ENCODE results near the gene ZYX.
"Not testable (repeated sequence)": the region's sequence is repeated elsewhere in the genome, so short reads cannot be mapped to it uniquely, and the experiment has no call there.

ZYX gene

DNA sequence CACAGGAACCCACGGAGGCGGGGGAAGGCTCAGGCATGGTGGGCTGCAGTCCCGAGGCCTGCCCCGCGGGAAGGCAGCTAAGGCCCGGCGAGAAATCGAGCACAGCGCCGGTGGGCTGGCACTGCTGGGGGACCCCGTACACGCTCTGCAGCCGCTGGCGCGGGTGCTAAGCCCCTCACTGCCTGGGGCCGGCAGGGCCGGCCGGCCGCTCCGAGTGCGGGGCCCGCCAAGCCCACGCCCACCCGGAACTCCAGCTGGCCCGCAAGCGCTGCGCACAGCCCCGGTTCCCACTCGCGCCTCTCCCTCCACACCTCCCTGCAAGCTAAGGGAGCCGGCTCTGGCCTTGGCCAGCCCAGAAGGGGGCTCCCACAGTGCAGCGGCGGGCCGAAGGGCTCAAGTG, 43.3 kb downstream of the ZYX start:
- DNase-seq = not testable (repeated sequence)

DNA sequence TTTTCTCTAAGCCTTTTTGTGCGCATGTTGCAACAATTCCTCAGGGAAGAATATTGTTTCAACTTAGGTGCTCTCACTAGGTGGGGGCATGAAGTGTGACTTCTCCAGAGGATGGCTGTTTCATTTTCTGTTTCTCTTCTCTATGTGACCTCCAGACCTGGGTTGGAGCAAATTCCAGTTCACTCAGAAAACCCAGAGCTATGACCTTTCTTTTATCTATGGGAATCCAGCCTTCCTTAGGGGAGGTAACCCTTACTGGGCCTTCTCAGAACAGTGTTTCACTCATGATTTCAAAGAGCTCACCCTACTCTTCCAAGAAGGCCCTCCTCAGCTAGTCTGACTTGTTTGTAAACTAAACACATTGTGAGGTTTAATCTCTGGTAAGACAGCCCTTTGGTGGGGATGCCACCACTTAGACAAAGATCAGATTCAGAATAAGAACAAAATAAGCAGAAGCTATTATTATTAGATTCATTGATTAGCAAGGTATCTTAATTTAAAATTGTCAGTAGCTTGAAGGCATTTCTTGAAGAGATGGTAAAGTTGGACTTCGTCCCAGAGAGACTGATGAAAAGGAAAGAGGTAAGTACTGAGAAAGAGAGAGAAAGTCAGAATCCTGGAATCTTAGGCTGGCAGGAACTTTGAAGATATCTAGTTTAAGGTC, 45.5 kb downstream of the ZYX start:
- no peak for DNase-seq

DNA sequence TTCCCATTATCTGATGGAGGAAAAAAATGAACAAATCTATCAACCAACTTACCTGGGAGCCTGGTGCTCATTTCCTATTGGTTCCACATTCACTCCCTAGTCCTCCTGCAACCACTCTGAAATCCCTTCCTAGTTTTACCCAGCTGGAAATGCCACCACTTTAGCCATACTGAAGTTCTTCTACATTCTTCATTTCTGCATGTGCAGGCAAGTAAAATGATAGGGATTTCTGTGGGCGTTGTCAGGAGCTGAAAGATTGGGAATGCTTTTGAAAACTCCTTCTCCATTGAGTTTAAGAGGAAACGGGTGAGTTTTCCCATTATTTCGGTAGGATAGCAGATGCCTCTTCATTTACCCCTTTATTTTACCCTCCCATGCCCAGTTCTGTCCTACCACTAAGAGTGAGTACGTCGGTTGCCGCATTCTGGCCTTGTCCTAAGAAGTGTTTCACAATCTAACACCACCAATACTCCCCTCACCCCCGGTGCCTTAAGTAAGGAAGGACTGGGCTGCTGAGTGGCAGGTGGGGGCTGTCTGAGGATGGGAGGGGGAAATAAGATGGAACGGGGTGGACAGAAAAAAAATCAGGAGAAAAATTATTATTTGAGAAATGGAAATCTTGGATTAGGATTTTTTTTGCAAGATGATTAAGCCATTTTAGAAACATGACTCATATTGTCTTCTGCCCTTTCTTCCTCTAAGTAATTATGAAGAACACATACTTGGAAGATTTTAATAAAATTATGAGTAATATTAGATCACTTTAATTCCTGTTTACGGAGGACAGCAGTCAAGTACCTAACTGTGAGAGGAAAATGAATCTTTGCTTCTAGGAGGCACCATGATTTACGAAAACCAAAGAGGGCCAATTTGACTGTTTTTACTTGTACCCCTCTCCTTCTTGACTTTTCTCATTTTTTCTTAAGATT, 48.9 kb downstream of the ZYX start:
- no peak for DNase-seq

DNA sequence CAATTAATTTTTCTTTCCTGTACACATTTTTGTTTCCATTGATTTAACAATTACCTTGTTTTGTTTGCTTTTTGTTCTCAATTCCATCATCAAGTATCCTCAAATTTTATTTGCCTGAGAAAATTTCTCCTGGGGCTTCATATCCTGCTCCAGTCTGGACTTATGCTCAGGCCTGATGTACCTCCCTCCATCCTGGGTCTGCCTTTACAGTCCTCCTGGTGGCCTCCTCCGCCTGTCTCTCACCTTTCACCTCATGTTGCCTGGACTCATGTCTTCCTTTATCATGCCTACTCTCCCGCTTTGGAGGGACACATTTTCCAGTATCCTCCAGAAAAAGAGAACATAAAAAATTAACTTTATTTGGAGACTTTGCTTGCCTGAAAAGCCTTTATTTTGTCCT, 50.0 kb downstream of the ZYX start:
- no peak for DNase-seq

DNA sequence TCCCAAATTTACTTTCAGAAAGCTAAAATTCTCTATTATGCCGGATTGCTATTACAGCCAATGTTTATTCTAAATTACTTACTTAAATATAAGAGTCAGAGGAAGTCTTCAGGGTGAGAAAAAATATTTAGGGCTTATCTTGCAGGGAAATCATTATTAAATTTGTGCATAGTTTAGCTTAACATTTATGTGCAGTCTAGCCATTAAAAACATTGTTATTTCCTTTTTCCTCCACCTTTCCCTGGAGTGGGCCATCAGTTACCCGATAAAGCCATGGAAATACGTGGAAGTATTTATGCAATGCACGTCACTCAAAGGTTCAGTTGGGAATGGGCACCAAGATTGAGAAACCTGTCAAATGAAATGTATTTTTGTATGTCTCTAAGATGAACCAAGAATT, 52.6 kb downstream of the ZYX start:
- no peak for DNase-seq

DNA sequence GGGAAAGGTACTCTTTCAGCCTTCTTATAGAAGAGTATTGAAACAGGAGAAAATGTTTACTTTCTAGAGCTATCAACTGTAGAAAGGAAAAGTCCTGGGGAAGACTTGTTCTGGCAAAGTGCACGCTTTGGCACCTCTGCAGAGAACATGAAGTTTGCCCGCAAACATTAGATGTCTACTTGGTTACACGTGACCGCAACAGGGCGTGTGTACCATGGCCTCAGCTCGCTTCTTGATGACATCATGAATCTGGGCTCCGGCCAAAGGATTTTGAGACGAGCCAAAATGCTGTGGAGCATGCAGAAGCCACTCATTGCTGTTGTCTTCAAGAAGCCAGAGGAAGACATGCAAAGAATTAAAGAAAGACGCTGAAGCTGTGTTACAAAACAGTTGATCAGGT, 53.5 kb downstream of the ZYX start:
- no peak for DNase-seq

DNA sequence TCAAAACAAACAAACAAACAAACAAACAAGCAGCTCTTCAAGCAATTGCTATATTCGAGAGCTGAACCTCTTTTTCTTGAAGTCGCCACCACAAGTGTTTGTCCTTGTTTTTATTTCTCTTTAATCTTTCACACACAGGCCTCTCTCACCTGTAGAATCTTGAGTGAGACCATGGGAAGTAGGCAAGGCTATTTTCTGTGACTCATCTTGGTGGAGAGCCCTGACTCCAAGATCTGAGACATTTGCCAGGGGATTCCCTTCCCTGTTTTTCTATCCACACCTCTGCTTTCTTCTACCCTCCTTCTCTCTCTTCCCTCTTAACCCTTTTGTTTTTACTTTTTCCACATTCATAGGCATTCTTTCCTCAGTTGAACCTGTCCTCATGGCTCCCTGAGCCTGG, 54.1 kb downstream of the ZYX start:
- DNase-seq = no peak

DNA sequence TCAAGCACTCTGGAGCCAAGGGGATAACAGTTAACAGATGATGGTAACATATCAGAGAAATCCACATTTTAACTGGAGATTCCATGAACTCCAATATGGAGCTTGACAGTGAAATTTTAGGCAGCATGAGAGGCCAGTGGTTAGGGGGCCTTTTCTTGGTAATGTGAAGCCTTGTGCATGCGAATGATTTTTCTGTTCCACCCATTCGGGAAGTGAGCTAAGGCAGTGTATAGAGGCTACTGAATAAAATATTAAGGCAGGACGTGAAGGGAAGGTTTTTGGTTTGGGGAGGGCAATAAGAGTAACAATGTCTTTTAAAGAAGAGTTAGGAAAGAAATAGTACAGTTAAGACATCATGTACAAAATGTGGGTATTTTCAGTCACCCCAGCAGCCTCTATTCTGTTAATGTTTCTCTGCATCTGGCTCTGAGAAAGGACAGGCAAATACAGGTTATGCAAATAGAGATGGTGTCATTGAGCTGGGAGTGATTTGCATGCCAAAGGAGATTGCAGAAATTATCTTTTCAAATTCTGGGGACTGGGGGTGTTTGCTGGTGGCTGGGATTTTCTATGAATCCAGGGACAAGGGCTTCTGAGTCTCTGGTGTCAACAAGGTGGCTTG, 55.3 kb downstream of the ZYX start:
- no peak for DNase-seq

DNA sequence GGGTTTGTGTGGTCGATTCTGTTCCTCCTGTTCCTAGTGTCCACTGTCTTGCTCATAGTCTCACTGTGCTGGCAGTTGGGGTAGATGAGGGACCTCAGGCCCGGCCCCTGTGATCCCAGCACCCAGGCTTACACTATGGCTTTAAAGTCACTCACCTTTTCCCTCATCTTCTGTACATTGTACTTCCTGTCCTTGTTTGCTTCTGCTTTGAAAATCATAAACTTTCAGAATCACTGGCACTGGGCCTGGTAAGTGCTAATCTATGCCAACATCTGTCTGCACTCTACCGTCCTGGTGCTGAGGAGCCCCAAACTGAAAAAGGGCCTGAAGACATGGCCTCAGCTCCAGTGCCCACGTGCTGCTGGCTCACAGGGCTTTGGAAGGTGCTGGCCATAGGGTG, 56.4 kb downstream of the ZYX start:
- DNase-seq = no peak

DNA sequence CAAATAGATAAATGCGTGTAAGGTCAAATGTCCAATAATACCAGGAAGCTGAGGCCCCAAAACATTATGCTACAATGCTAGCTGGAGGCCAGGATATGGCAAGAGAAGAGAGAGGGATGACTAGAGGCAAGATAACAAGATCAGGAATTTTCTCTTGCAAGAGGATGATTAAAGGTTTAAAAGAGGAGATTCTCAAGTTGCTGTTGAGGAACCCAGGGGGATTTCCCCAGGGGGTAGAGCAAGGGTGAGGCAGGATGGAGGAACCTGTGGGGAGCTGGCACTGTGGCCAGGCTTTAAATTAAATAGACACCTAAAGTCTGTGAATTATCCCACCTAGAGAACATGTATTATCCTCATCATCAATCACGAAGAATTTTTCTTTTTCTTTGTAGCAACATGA, 58.7 kb downstream of the ZYX start:
- no peak for DNase-seq
